Right cardiac atrium (tissue), 5 donors: ENCODE results near the gene MUC21. TPM values are rescaled to one million over a fixed set of nuclear protein-coding genes. Genes with fewer than 3 reads are reported as not detected.
"Not testable (repeated sequence)": the region's sequence is repeated elsewhere in the genome, so short reads cannot be mapped to it uniquely, and the experiment has no call there.

ENCODE experiments used
- ATAC-seq, 2 donors: fragments of 200-7000 bp; cut with Tn5 transposase; one replicate each; pipeline versions ENCODE4 v1.8.0 to v1.9.1; 2020; ENCODE audit warnings: moderate library complexity in 2 of 2, mild to moderate bottlenecking in 1 of 2
- DNase-seq, 3 donors: peaks; one replicate each; pipeline ENCODE4 v3.0.0-alpha.2; 2020
- H3K27ac ChIP-seq: one replicate; pipeline ENCODE4 v1.5.1; 2013; ENCODE audit warnings: mild to moderate bottlenecking, low read length, control low read depth, moderate library complexity
- H3K27me3 ChIP-seq: one replicate; pipeline ENCODE4 v1.6.1; 2013; ENCODE audit not compliant: control insufficient read depth, insufficient read depth
- H3K4me1 ChIP-seq: one replicate; pipeline ENCODE4 v1.6.1; 2013; ENCODE audit warnings: low read length; ENCODE audit not compliant: control insufficient read depth, insufficient read depth
- H3K4me3 ChIP-seq: one replicate; pipeline ENCODE4 v1.5.1; 2013; ENCODE audit warnings: low read length, control low read depth
- H3K9me3 ChIP-seq: one replicate; pipeline ENCODE4 v1.6.1; 2013; ENCODE audit warnings: low read length; ENCODE audit not compliant: control insufficient read depth
- WGBS: extraction: QIAGEN DNeasy Blood & Tissue Kit; methylation state at CpG from one replicate; pipeline ENCODE4 v1.1.7; 2013; 5-methylcytosine and 5-hydroxymethylcytosine counted together
- intact Hi-C, 4 donors: fragments of 100-400 bp; cut with DNase I; formaldehyde crosslinking; loops; one replicate each; pipeline versions ENCODE4 v1.11.0 to v1.14.0; 2022 to 2023
- polyA plus RNA-seq: library from polyadenylated mRNA; stranded (reverse); fragments of 200-250 nt; gene quantifications from one replicate; pipeline ENCODE4 v1.2.3, GENCODE V29; 2013
- total RNA-seq, 4 donors: library from RNA; stranded (reverse); fragmentation: NEBNext Ultra II Directional; extraction: Animal tissue kit (Norgen Biotek cat#: 25700); gene quantifications; one replicate each; pipeline ENCODE4 v1.2.1, GENCODE V29; 2021
- donor health status: healthy with polysubstance abuse.
- donor health status: DM: no; HTN: yes; CAD: no.
- donor health status: DM: no; HTN: no; CAD: no.
- donor health status: DM: no; HTN: yes; CAD: no; lungs with severe emphysema.
- donor health status: DM: yes; HTN: yes; CAD: no.

MUC21 gene
- total and polyA plus RNA-seq, 5 donors: 0.07 TPM; not detected in 4

GRCh38 chr6:31011153-31011552 lies 27.6 kb downstream of the MUC21 start:
- Histone ChIP-seq H3K4me1 (no peaks in the 10 kb centered on the region), H3K27me3 (no peaks in the 10 kb centered on the region), H3K4me3 (no peak overlapping the region), H3K27ac (no peak overlapping the region), H3K9me3 (no peaks in the 10 kb centered on the region)
- DNase-seq: no peak
- ATAC-seq: no peak
- WGBS: 57% methylated on average over 6 of the region's 6 CpGs
- intact Hi-C loops: no loop called here

GRCh38 chr6:31016659-31017299 lies 33.3 kb downstream of the MUC21 start:
- intact Hi-C loops: no loop called here
- ATAC-seq (peak in 1 of 2 donors; percentile 13), DNase-seq (no peak)
- Histone ChIP-seq H3K9me3 (no peaks in the 10 kb centered on the region), H3K4me1 (no peaks in the 10 kb centered on the region), H3K27ac (no peak overlapping the region), H3K4me3 (no peak overlapping the region), H3K27me3 (no peaks in the 10 kb centered on the region)
- 92% methylated on average over 36 of the region's 36 CpGs for WGBS

GRCh38 chr6:31017436-31017835 lies 33.9 kb downstream of the MUC21 start:
- H3K4me3 ChIP-seq, DNase-seq, H3K27ac ChIP-seq, H3K9me3 ChIP-seq, ATAC-seq, H3K4me1 ChIP-seq, intact Hi-C loops, H3K27me3 ChIP-seq: not testable (repeated sequence)
- 93% methylated on average over 3 of the region's 3 CpGs for WGBS

- intact Hi-C loops: no loop called here
- Histone ChIP-seq H3K4me3 (no peak overlapping the region), H3K27me3 (no peaks in the 10 kb centered on the region), H3K27ac (no peak overlapping the region), H3K4me1 (no peaks in the 10 kb centered on the region), H3K9me3 (no peaks in the 10 kb centered on the region)
- WGBS: 44% methylated on average over 2 of the region's 2 CpGs
- ATAC-seq: no peak
- no peak for DNase-seq
These were observed 36.5 kb downstream of the MUC21 start for GRCh38 chr6:31020057-31020456.

GRCh38 chr6:31020631-31021255 lies 37.2 kb downstream of the MUC21 start:
- H3K27me3 ChIP-seq, intact Hi-C loops, H3K9me3 ChIP-seq, H3K27ac ChIP-seq, H3K4me1 ChIP-seq, ATAC-seq, H3K4me3 ChIP-seq: not testable (repeated sequence)
- peak in 1 of 3 donors; percentile 36 for DNase-seq
- WGBS: 92% methylated on average over 36 of the region's 36 CpGs

GRCh38 chr6:31021705-31022531 lies 38.4 kb downstream of the MUC21 start:
- H3K27ac ChIP-seq, H3K9me3 ChIP-seq, H3K4me1 ChIP-seq, DNase-seq, ATAC-seq, H3K27me3 ChIP-seq, intact Hi-C loops, H3K4me3 ChIP-seq: not testable (repeated sequence)
- 76% methylated on average over 15 of the region's 15 CpGs for WGBS

- Histone ChIP-seq H3K27ac (no peak overlapping the region), H3K9me3 (no peaks in the 10 kb centered on the region), H3K4me3 (no peak overlapping the region), H3K27me3 (no peaks in the 10 kb centered on the region), H3K4me1 (no peaks in the 10 kb centered on the region)
- no peak for ATAC-seq
- intact Hi-C loops: no loop called here
- WGBS: 71% methylated on average over 4 of the region's 4 CpGs
- DNase-seq: no peak
These were observed 42.1 kb downstream of the MUC21 start for GRCh38 chr6:31025595-31025994.

- Histone ChIP-seq H3K9me3 (no peaks in the 10 kb centered on the region), H3K27ac (no peak overlapping the region), H3K4me1 (no peaks in the 10 kb centered on the region), H3K4me3 (no peak overlapping the region), H3K27me3 (no peaks in the 10 kb centered on the region)
- ATAC-seq (no peak), DNase-seq (no peak)
- intact Hi-C loops: no loop called here
- 88% methylated on average over 6 of the region's 6 CpGs for WGBS
These were observed 47.6 kb downstream of the MUC21 start for GRCh38 chr6:31031095-31031494.

GRCh38 chr6:31033075-31033474 lies 49.6 kb downstream of the MUC21 start:
- WGBS: 92% methylated on average over 4 of the region's 4 CpGs
- intact Hi-C loops: no loop called here
- H3K9me3 ChIP-seq: no peaks in the 10 kb centered on the region
- no peaks in the 10 kb centered on the region for H3K4me1 ChIP-seq
- DNase-seq: no peak
- ATAC-seq: no peak
- H3K4me3 ChIP-seq: no peak overlapping the region
- no peaks in the 10 kb centered on the region for H3K27me3 ChIP-seq
- no peak overlapping the region for H3K27ac ChIP-seq

GRCh38 chr6:31035862-31036497 lies 52.5 kb downstream of the MUC21 start:
- Histone ChIP-seq H3K27ac (no peak overlapping the region), H3K9me3 (no peaks in the 10 kb centered on the region), H3K4me1 (no peaks in the 10 kb centered on the region), H3K4me3 (no peak overlapping the region), H3K27me3 (no peaks in the 10 kb centered on the region)
- intact Hi-C loops: no loop called here
- ATAC-seq (no peak), DNase-seq (no peak)
- WGBS: 47% methylated on average over 4 of the region's 4 CpGs

- intact Hi-C loops: no loop called here
- ATAC-seq: no peak
- WGBS: 73% methylated on average over 7 of the region's 7 CpGs
These were observed 53.7 kb downstream of the MUC21 start for GRCh38 chr6:31037169-31037568.

More at GRCh38 chr6:31037169-31037568, 53.7 kb downstream of the MUC21 start:
- Histone ChIP-seq H3K9me3 (no peaks in the 10 kb centered on the region), H3K27ac (no peak overlapping the region), H3K27me3 (no peaks in the 10 kb centered on the region), H3K4me3 (no peak overlapping the region), H3K4me1 (no peaks in the 10 kb centered on the region)
- DNase-seq: no peak
